Measurements from ENCODE around the gene SEZ6L2.

SEZ6L2 gene

DNA sequence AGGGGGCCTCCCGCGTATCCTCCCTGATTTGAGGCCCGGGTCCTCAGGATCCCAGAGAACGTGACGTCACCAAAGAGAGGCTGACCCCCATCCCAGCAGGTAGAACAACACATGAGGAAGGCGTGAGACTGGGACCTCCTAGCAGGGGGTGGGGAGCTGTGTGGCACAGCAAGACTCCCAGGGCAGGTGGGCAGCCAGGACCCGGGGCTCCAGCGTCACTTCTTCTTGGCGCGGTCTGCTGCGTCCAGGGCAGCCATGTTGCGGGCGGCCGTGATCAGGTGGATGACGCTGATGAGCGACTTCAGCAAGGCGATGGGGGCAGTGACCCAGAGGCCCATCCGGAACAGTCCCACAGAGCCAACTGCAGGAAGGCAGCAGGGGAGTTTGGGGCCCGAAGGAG is 40.4 kb downstream of the SEZ6L2 start:
- no peak overlapping the region for H3K9ac ChIP-seq (ENCODE audit: low read depth, low read length, poor library complexity, severe bottlenecking)
- H3K4me2 ChIP-seq (ENCODE audit: low read depth, low read length, poor library complexity, severe bottlenecking): no peak overlapping the region
- no peak overlapping the region for H3K4me3 ChIP-seq (ENCODE audit: low read length, poor library complexity, severe bottlenecking)
- H4K20me1 ChIP-seq (ENCODE audit: insufficient read depth, low read length, poor library complexity, severe bottlenecking): peaks cover 6% of the 10 kb centered on the region
- H3K9me3 ChIP-seq (ENCODE audit: insufficient read depth, low read depth, low read length): no peaks in the 10 kb centered on the region
- TF ChIP-seq CTCF (conservative IDR thresholded peaks at IDR 0.05; ENCODE audit: low read length) (no peak), EZH2phosphoT487 (IDR thresholded peaks at IDR 0.05; ENCODE audit: borderline replicate concordance) (no peak)
- peaks cover 23% of the 10 kb centered on the region for H3K79me2 ChIP-seq (ENCODE audit: insufficient read depth, low read length)
- H2AFZ ChIP-seq (ENCODE audit: low read length): no peak overlapping the region
- H3F3A ChIP-seq (ENCODE audit: low read depth): no peaks in the 10 kb centered on the region
- H3K27me3 ChIP-seq (ENCODE audit: insufficient read depth, low read length, poor library complexity, severe bottlenecking): no peaks in the 10 kb centered on the region
- peaks cover 13% of the 10 kb centered on the region for H3K4me1 ChIP-seq (ENCODE audit: insufficient read depth, low read length, poor library complexity, severe bottlenecking)
- H3K36me3 ChIP-seq (ENCODE audit: insufficient read depth, low read length): no peaks in the 10 kb centered on the region; the same call in 1 of the 2 replicates
- no peaks in the 10 kb centered on the region for H3K9me2 ChIP-seq (replicated peaks; ENCODE audit: low read depth, low read length)

- TF ChIP-seq CTCF (conservative IDR thresholded peaks at IDR 0.05; ENCODE audit: low read length) (no peak), EZH2phosphoT487 (IDR thresholded peaks at IDR 0.05; ENCODE audit: borderline replicate concordance) (no peak)
- Histone ChIP-seq H3K9me3 (ENCODE audit: insufficient read depth, low read depth, low read length) (no peaks in the 10 kb centered on the region), H3K4me2 (ENCODE audit: low read depth, low read length, poor library complexity, severe bottlenecking) (no peak overlapping the region), H3K4me3 (ENCODE audit: low read length, poor library complexity, severe bottlenecking) (no peak overlapping the region), H3K27me3 (ENCODE audit: insufficient read depth, low read length, poor library complexity, severe bottlenecking) (no peaks in the 10 kb centered on the region), H3K4me1 (ENCODE audit: insufficient read depth, low read length, poor library complexity, severe bottlenecking) (peaks cover 13% of the 10 kb centered on the region), H3K79me2 (ENCODE audit: insufficient read depth, low read length) (peaks cover 23% of the 10 kb centered on the region), H3F3A (ENCODE audit: low read depth) (no peaks in the 10 kb centered on the region), H3K9ac (ENCODE audit: low read depth, low read length, poor library complexity, severe bottlenecking) (no peak overlapping the region), H3K36me3 (ENCODE audit: insufficient read depth, low read length) (no peaks in the 10 kb centered on the region; the same call in 1 of the 2 replicates), H3K9me2 (replicated peaks; ENCODE audit: low read depth, low read length) (no peaks in the 10 kb centered on the region), H4K20me1 (ENCODE audit: insufficient read depth, low read length, poor library complexity, severe bottlenecking) (peaks cover 6% of the 10 kb centered on the region), H2AFZ (ENCODE audit: low read length) (no peak overlapping the region)
Observed at GRCh38 chr16:29858149-29858849, 41.1 kb downstream of the SEZ6L2 start.

GRCh38 chr16:29857133-29857760 is 42.1 kb downstream of the SEZ6L2 start:
- Histone ChIP-seq H3K36me3 (ENCODE audit: insufficient read depth, low read length) (no peaks in the 10 kb centered on the region; the same call in 1 of the 2 replicates), H3K4me3 (ENCODE audit: low read length, poor library complexity, severe bottlenecking) (no peak overlapping the region), H3K79me2 (ENCODE audit: insufficient read depth, low read length) (peaks cover 17% of the 10 kb centered on the region)

More at GRCh38 chr16:29857133-29857760, 42.1 kb downstream of the SEZ6L2 start:
- H3K27me3 ChIP-seq (ENCODE audit: insufficient read depth, low read length, poor library complexity, severe bottlenecking): no peaks in the 10 kb centered on the region
- no peak overlapping the region for H2AFZ ChIP-seq (ENCODE audit: low read length)
- no peaks in the 10 kb centered on the region for H3K9me3 ChIP-seq (ENCODE audit: insufficient read depth, low read depth, low read length)
- no peak overlapping the region for H3K9ac ChIP-seq (ENCODE audit: low read depth, low read length, poor library complexity, severe bottlenecking)
- no peak for TF ChIP-seq CTCF (conservative IDR thresholded peaks at IDR 0.05; ENCODE audit: low read length)
- TF ChIP-seq EZH2phosphoT487 (IDR thresholded peaks at IDR 0.05; ENCODE audit: borderline replicate concordance): no peak
- H3K4me1 ChIP-seq (ENCODE audit: insufficient read depth, low read length, poor library complexity, severe bottlenecking): peaks cover 12% of the 10 kb centered on the region
- no peak overlapping the region for H3K4me2 ChIP-seq (ENCODE audit: low read depth, low read length, poor library complexity, severe bottlenecking)
- peaks cover 4% of the 10 kb centered on the region for H4K20me1 ChIP-seq (ENCODE audit: insufficient read depth, low read length, poor library complexity, severe bottlenecking)
- H3K9me2 ChIP-seq (replicated peaks; ENCODE audit: low read depth, low read length): no peaks in the 10 kb centered on the region
- H3F3A ChIP-seq (ENCODE audit: low read depth): no peaks in the 10 kb centered on the region

All from Loucy (cell line).